Naive thymus-derived CD8-positive, alpha-beta T cell (primary cell): Measurements from ENCODE around the gene OR10K2. TPM values are rescaled to one million over a fixed set of nuclear protein-coding genes. Genes with fewer than 3 reads are reported as not detected.
"Not testable (repeated sequence)": the region's sequence is repeated elsewhere in the genome, so short reads cannot be mapped to it uniquely, and the experiment has no call there.

Source experiments
- ATAC-seq, 2 donors: fragments of 150-1000 bp; cut with Tn5 transposase in 1 of 2; sonication (Bioruptor Pico), chemical (Tn5 transposase) in 1 of 2; 1 replicate in 1 of 2; 2 replicates in 1 of 2; pipeline ENCODE4 v1.10.0; 2021; ENCODE audit warnings: mild to moderate bottlenecking in 2 of 2, moderate library complexity in 2 of 2
- POLR2A ChIA-PET: fragments of 350-600 bp; sonication (Branson Sonifier 250); formaldehyde crosslinking; loops from one replicate; lab custom pipeline; 2021; ENCODE audit warnings: antibody characterized with exemption; lab: Charles Lee
- DNase-seq, 10 donors: peaks; one replicate each; pipeline versions ENCODE4 v3.0.0 to v3.0.0-alpha.2; 2020 to 2022
- H3K27ac Mint-ChIP-seq, 10 donors: one replicate each; pipeline ENCODE4 v1.8.0; 2020 to 2022; ENCODE audit warnings: mild to moderate bottlenecking in 10 of 10, mixed read lengths in 10 of 10, moderate library complexity in 4 of 10, inconsistent platforms in 1 of 10
- H3K27me3 Mint-ChIP-seq, 5 donors: one replicate each; pipeline ENCODE4 v1.8.0; 2021 to 2022; ENCODE audit warnings: mixed read lengths in 5 of 5
- H3K36me3 Mint-ChIP-seq, 3 donors: one replicate each; pipeline ENCODE4 v1.8.0; 2020 to 2022; ENCODE audit warnings: mixed read lengths in 3 of 3, mild to moderate bottlenecking in 2 of 3, inconsistent platforms in 1 of 3
- H3K4me1 Mint-ChIP-seq, 4 donors: one replicate each; pipeline ENCODE4 v1.8.0; 2021 to 2022; ENCODE audit warnings: mixed read lengths in 4 of 4
- H3K4me3 Mint-ChIP-seq, 10 donors: one replicate each; pipeline ENCODE4 v1.8.0; 2020 to 2022; ENCODE audit warnings: mild to moderate bottlenecking in 10 of 10, mixed read lengths in 10 of 10, moderate library complexity in 6 of 10, inconsistent platforms in 1 of 10
- H3K9me3 Mint-ChIP-seq, 9 donors: one replicate each; pipeline ENCODE4 v1.8.0; 2020 to 2022; ENCODE audit warnings: mixed read lengths in 9 of 9, mild to moderate bottlenecking in 3 of 9, inconsistent platforms in 1 of 9, moderate library complexity in 1 of 9
- polyA plus RNA-seq, 3 donors: library from polyadenylated mRNA; unstranded; fragments of 300-500 nt; fragmentation: Illumina TruSeq; gene quantifications; one replicate each; pipeline ENCODE4 v1.2.3, GENCODE V29; 2021
- total RNA-seq, 8 experiments: library from RNA in 2 of 8; stranded (reverse) in 2 of 8; gene quantifications; one replicate each; pipeline ENCODE4 v1.2.3 and lab custom pipeline; 2021 to 2026

OR10K2 gene
- total and polyA plus RNA-seq, 5 experiments from 2014 or later, result not detected

- DNase-seq, result peak in 1 of 10 donors; percentile 11
- Mint-ChIP-seq H3K36me3 (no peaks in the 10 kb centered on the region), H3K27me3 (peaks cover 1 to 19% (median 5%) of the 10 kb centered on the region in 5 donors), H3K27ac (no peak overlapping the region), H3K4me3 (no peak overlapping the region), H3K4me1 (no peaks in the 10 kb centered on the region), H3K9me3 (no peaks in the 10 kb centered on the region)
- ATAC-seq, result no peak
- POLR2A ChIA-PET, result interaction anchor here (0.7 kb wide), 1 partner anchor 81 kb away, joined by 5 read pairs; no protein-coding TSS in a partner anchor
Observed at GRCh38 chr1:158407092-158407491, 18.9 kb downstream of the OR10K2 start.

- no peak for ATAC-seq
- peaks cover 3 to 35% (median 7%) of the 10 kb centered on the region in 5 donors for H3K27me3 Mint-ChIP-seq
- H3K9me3 Mint-ChIP-seq, result no peaks in the 10 kb centered on the region
- POLR2A ChIA-PET, result no interaction called here
- no peak overlapping the region for H3K27ac Mint-ChIP-seq
- DNase-seq, result no peak
- peaks cover 3 to 9% (median 5%) of the 10 kb centered on the region in 4 donors for H3K4me1 Mint-ChIP-seq
- H3K36me3 Mint-ChIP-seq, result no peaks in the 10 kb centered on the region
- H3K4me3 Mint-ChIP-seq, result no peak overlapping the region
Observed at GRCh38 chr1:158400871-158401270, 25.2 kb downstream of the OR10K2 start.

- H3K27me3 Mint-ChIP-seq, result peaks cover 3 to 34% (median 6%) of the 10 kb centered on the region in 5 donors
- DNase-seq, result no peak
- POLR2A ChIA-PET, result no interaction called here
- peaks cover 3 to 14% (median 5%) of the 10 kb centered on the region in 4 donors for H3K4me1 Mint-ChIP-seq
- no peak within 1 kb of the TSS for H3K27ac Mint-ChIP-seq
- H3K9me3 Mint-ChIP-seq, result no peaks in the 10 kb centered on the region
- ATAC-seq, result no peak
- no peaks in the 10 kb centered on the region for H3K36me3 Mint-ChIP-seq
- H3K4me3 Mint-ChIP-seq, result no peak within 1 kb of the TSS
Observed at GRCh38 chr1:158398818-158399514, 27.1 kb downstream of the OR10K2 start, which contains the start of gene OR10T2. Gene OR10T2 (minus strand): TSS chr1:158399466. CDS start chr1:158399466, 0 bp downstream.

GRCh38 chr1:158396646-158397045 lies 29.4 kb downstream of the OR10K2 start:
- DNase-seq (no peak), ATAC-seq (no peak)
- no peak overlapping the region for H3K4me3 Mint-ChIP-seq
- H3K27me3 Mint-ChIP-seq, result peaks cover 0 to 25% (median 6%) of the 10 kb centered on the region in 5 donors
- no peak overlapping the region for H3K27ac Mint-ChIP-seq
- POLR2A ChIA-PET, result no interaction called here
- H3K4me1 Mint-ChIP-seq, result peaks cover 3 to 14% (median 5%) of the 10 kb centered on the region in 4 donors
- no peaks in the 10 kb centered on the region for H3K36me3 Mint-ChIP-seq
- H3K9me3 Mint-ChIP-seq, result no peaks in the 10 kb centered on the region

GRCh38 chr1:158393476-158393875 lies 32.6 kb downstream of the OR10K2 start:
- H3K36me3 Mint-ChIP-seq, result no peaks in the 10 kb centered on the region
- H3K27me3 Mint-ChIP-seq, result peaks cover 0 to 18% (median 4%) of the 10 kb centered on the region in 5 donors
- ATAC-seq, result no peak
- no peak for DNase-seq
- H3K4me1 Mint-ChIP-seq, result peaks cover 0 to 7% (median 0%) of the 10 kb centered on the region in 4 donors
- POLR2A ChIA-PET, result no interaction called here
- peaks cover 0 to under 1% (median 0%) of the 10 kb centered on the region in 9 donors for H3K9me3 Mint-ChIP-seq
- no peak overlapping the region for H3K27ac Mint-ChIP-seq
- no peak overlapping the region for H3K4me3 Mint-ChIP-seq

GRCh38 chr1:158391099-158391498 lies 34.9 kb downstream of the OR10K2 start:
- no peak overlapping the region for H3K27ac Mint-ChIP-seq
- POLR2A ChIA-PET, result no interaction called here
- peaks cover 0 to 6% (median 0%) of the 10 kb centered on the region in 9 donors for H3K9me3 Mint-ChIP-seq
- no peaks in the 10 kb centered on the region for H3K36me3 Mint-ChIP-seq
- DNase-seq (no peak), ATAC-seq (no peak)
- peaks cover 0 to 7% (median 0%) of the 10 kb centered on the region in 4 donors for H3K4me1 Mint-ChIP-seq
- H3K4me3 Mint-ChIP-seq, result no peak overlapping the region
- peaks cover 0 to 12% (median 8%) of the 10 kb centered on the region in 5 donors for H3K27me3 Mint-ChIP-seq

GRCh38 chr1:158390331-158390730 lies 35.7 kb downstream of the OR10K2 start:
- POLR2A ChIA-PET, result no interaction called here
- Mint-ChIP-seq H3K27me3 (peaks cover 0 to 10% (median 4%) of the 10 kb centered on the region in 5 donors), H3K4me1 (peaks cover 0 to 6% (median 0%) of the 10 kb centered on the region in 4 donors), H3K36me3 (no peaks in the 10 kb centered on the region), H3K4me3 (no peak overlapping the region), H3K9me3 (peaks cover 0 to 8% (median 0%) of the 10 kb centered on the region in 9 donors), H3K27ac (no peak overlapping the region)
- DNase-seq (no peak), ATAC-seq (no peak)

GRCh38 chr1:158374860-158375259 lies 51.2 kb downstream of the OR10K2 start:
- POLR2A ChIA-PET, result no interaction called here
- peaks cover 0 to 23% (median 2%) of the 10 kb centered on the region in 3 donors for H3K36me3 Mint-ChIP-seq
- DNase-seq (no peak), ATAC-seq (no peak)
- no peak overlapping the region for H3K4me3 Mint-ChIP-seq
- H3K9me3 Mint-ChIP-seq, result peaks cover 8 to 30% (median 19%) of the 10 kb centered on the region in 9 donors
- no peak overlapping the region for H3K27ac Mint-ChIP-seq
- H3K4me1 Mint-ChIP-seq, result peaks cover 0 to 5% (median 0%) of the 10 kb centered on the region in 4 donors
- H3K27me3 Mint-ChIP-seq, result peaks cover 10 to 22% (median 14%) of the 10 kb centered on the region in 5 donors

- POLR2A ChIA-PET, result not testable (repeated sequence)
Observed at GRCh38 chr1:158374101-158374500, 51.9 kb downstream of the OR10K2 start.

GRCh38 chr1:158371188-158371953 lies 54.7 kb downstream of the OR10K2 start:
- Mint-ChIP-seq H3K36me3 (peaks cover 0 to 23% (median 2%) of the 10 kb centered on the region in 3 donors), H3K4me3 (no peak overlapping the region), H3K27ac (no peak overlapping the region), H3K4me1 (peaks cover 0 to 5% (median 0%) of the 10 kb centered on the region in 4 donors), H3K27me3 (peaks cover 14 to 44% (median 20%) of the 10 kb centered on the region in 5 donors), H3K9me3 (peaks cover 4 to 31% (median 20%) of the 10 kb centered on the region in 9 donors)
- DNase-seq (peak in 1 of 10 donors; percentile 47), ATAC-seq (no peak)
- POLR2A ChIA-PET, result no interaction called here

More at GRCh38 chr1:158374101-158374500, 51.9 kb downstream of the OR10K2 start:
- peaks cover 8 to 30% (median 20%) of the 10 kb centered on the region in 9 donors for H3K9me3 Mint-ChIP-seq
- H3K27me3 Mint-ChIP-seq, result peaks cover 10 to 24% (median 19%) of the 10 kb centered on the region in 5 donors
- not testable (repeated sequence) for H3K27ac Mint-ChIP-seq, H3K4me3 Mint-ChIP-seq, DNase-seq, H3K4me1 Mint-ChIP-seq, ATAC-seq
- peaks cover 0 to 23% (median 2%) of the 10 kb centered on the region in 3 donors for H3K36me3 Mint-ChIP-seq
